Keratinocyte (primary cell): ENCODE results near the gene NR2F1. TPM values are rescaled to one million over a fixed set of nuclear protein-coding genes. Genes with fewer than 3 reads are reported as not detected.
"Not testable (repeated sequence)": the region's sequence is repeated elsewhere in the genome, so short reads cannot be mapped to it uniquely, and the experiment has no call there.

Experiments
- DNase-seq: peaks from one replicate; pipeline ENCODE4 v3.0.0-alpha.2; 2011; ENCODE audit warnings: low read depth, missing footprints, low spot score
- FAIRE-seq: peaks from 2 replicates; lab custom pipeline; 2011; peaks lifted over from hg19 to GRCh38; lab: Jason Lieb, UNC
- H2AFZ ChIP-seq: 2 replicates; pipeline ENCODE4 v1.6.0; 2012; ENCODE audit warnings: low read length, control low read depth, inconsistent platforms; ENCODE audit not compliant: control insufficient read depth
- H3K27ac ChIP-seq: 2 replicates; pipeline ENCODE4 v1.5.1; 2011; ENCODE audit warnings: low read length; ENCODE audit not compliant: control insufficient read depth, insufficient read depth
- H3K27me3 ChIP-seq: 3 replicates; pipeline ENCODE4 v1.6.0; 2011; ENCODE audit warnings: low read length; ENCODE audit not compliant: control insufficient read depth, insufficient read depth; ENCODE audit errors: extremely low read depth
- H3K36me3 ChIP-seq, 2 experiments: 2 replicates in 1 of 2; 3 replicates in 1 of 2; pipeline ENCODE4 v1.5.1; 2011; ENCODE audit warnings: low read length in 2 of 2, mild to moderate bottlenecking in 1 of 2; ENCODE audit not compliant: control insufficient read depth in 2 of 2, insufficient read depth in 2 of 2; ENCODE audit errors: extremely low read depth in 1 of 2
- H3K4me1 ChIP-seq: 3 replicates; pipeline ENCODE4 v1.5.1; 2011; ENCODE audit warnings: low read length; ENCODE audit not compliant: control insufficient read depth, insufficient read depth; ENCODE audit errors: extremely low read depth
- H3K4me2 ChIP-seq: 3 replicates; pipeline ENCODE4 v1.6.0; 2011; ENCODE audit warnings: low read depth, low read length; ENCODE audit not compliant: control insufficient read depth, insufficient read depth; ENCODE audit errors: extremely low read depth
- H3K4me3 ChIP-seq, 3 experiments: fragments of 200-600 bp in 1 of 3; sonication (generic) in 1 of 3; 2 replicates in 2 of 3; 3 replicates in 1 of 3; pipeline ENCODE4 v1.5.1; 2011 to 2016; ENCODE audit warnings: low read length in 3 of 3, mild to moderate bottlenecking in 3 of 3, control low read depth in 2 of 3, inconsistent platforms in 1 of 3, low read depth in 1 of 3, mixed read lengths in 1 of 3, mixed run types in 1 of 3, moderate library complexity in 1 of 3; ENCODE audit not compliant: control insufficient read depth in 2 of 3, insufficient read depth in 2 of 3; ENCODE audit errors: extremely low read depth in 1 of 3
- H3K79me2 ChIP-seq: 2 replicates; pipeline ENCODE4 v1.6.0; 2012; ENCODE audit warnings: low read length; ENCODE audit not compliant: control insufficient read depth, insufficient read depth
- H3K9ac ChIP-seq: 3 replicates; pipeline ENCODE4 v1.6.0; 2011; ENCODE audit warnings: low read length; ENCODE audit not compliant: control insufficient read depth, insufficient read depth; ENCODE audit errors: extremely low read depth
- H3K9me1 ChIP-seq: 3 replicates; pipeline ENCODE4 v1.6.0; 2011; ENCODE audit warnings: low read length; ENCODE audit not compliant: control insufficient read depth, insufficient read depth; ENCODE audit errors: extremely low read depth
- H3K9me3 ChIP-seq: 2 replicates; pipeline ENCODE4 v1.5.1; 2012; ENCODE audit warnings: low read depth, low read length; ENCODE audit not compliant: control insufficient read depth
- H4K20me1 ChIP-seq: 3 replicates; pipeline ENCODE4 v1.6.0; 2011; ENCODE audit warnings: low read length; ENCODE audit not compliant: control insufficient read depth, insufficient read depth; ENCODE audit errors: extremely low read depth
- EZH2 ChIP-seq: IDR thresholded peaks from one replicate; pipeline ENCODE4 v1.6.1; 2012; ENCODE audit warnings: inconsistent platforms, mild to moderate bottlenecking, low read length, moderate library complexity
- dilution Hi-C: fragments of 300-500 bp; cut with MboI; formaldehyde crosslinking; loops from one replicate; pipeline ENCODE4 v1.7.0; 2020; ENCODE audit warnings: low sequenced_read_pairs; ENCODE audit not compliant: extremely low pct_ligation_motif_present
- polyA minus RNA-seq, 3 experiments: library from RNA; depleted of rRNA, polyadenylated mRNA; stranded (reverse); fragments of >200 nt; gene quantifications; 1 replicate in 1 of 3; 2 replicates in 1 of 3; 3 replicates in 1 of 3; pipeline ENCODE4 v1.2.3, GENCODE V29; 2011
- polyA plus RNA-seq, 5 experiments: library from polyadenylated mRNA; depleted of rRNA in 3 of 5; stranded (reverse) in 3 of 5; stranded (forward) in 1 of 5; unstranded in 1 of 5; fragments of >200 nt; gene quantifications; 1 replicate in 1 of 5; 2 replicates in 3 of 5; 3 replicates in 1 of 5; pipeline versions ENCODE4 v1.2.1 to v1.2.3, GENCODE V29; 2011 to 2012; ENCODE audit warnings: missing spikeins in 2 of 5, low read depth in 1 of 5, low replicate concordance in 1 of 5
- TF ChIP-seq, protein P1 (sequence below), 3 experiments: IDR thresholded peaks in 1 of 3; conservative IDR thresholded peaks in 1 of 3; optimal IDR thresholded peaks in 1 of 3; 2 replicates in 2 of 3; 3 replicates in 1 of 3; pipeline versions ENCODE3 to v1.5.1; 2011; ENCODE audit warnings: low read length in 3 of 3, mild to moderate bottlenecking in 3 of 3, moderate library complexity in 2 of 3, control low read depth in 1 of 3, inconsistent platforms in 1 of 3; ENCODE audit not compliant: insufficient read depth in 2 of 3; ENCODE audit errors: extremely low read depth in 1 of 3

Gene NR2F1
- 0.03 TPM in 1 of 3 replicates, not detected in the others for polyA plus RNA-seq
- polyA plus RNA-seq (2011; ENCODE audit: low read depth): not detected
- polyA plus RNA-seq (2011; cell fraction: cytosol; rRNA removed): 0.06 TPM in 1 of 2 replicates, not detected in the other
- polyA plus RNA-seq (2011; cell fraction: nucleus; rRNA removed): 0.05 and 0.13 TPM in 2 replicates
- polyA plus RNA-seq (2012; ENCODE audit: low replicate concordance): not detected in 2 replicates
- polyA minus RNA-seq: 0.43 TPM in 1 of 3 replicates, not detected in the others
- polyA minus RNA-seq (2011; cell fraction: cytosol; rRNA and poly(A)+ RNA removed): 2.7 TPM
- polyA minus RNA-seq (2011; cell fraction: nucleus; rRNA and poly(A)+ RNA removed): 0.53 and 0.54 TPM in 2 replicates

- Histone ChIP-seq H2AFZ (no peak within 1 kb of the TSS), H3K79me2 (no peaks in the 10 kb centered on the region), H3K4me1 (peaks cover 8% of the 10 kb centered on the region), H3K9me3 (peaks cover 4% of the 10 kb centered on the region), H3K9ac (no peak within 1 kb of the TSS), H3K9me1 (no peaks in the 10 kb centered on the region), H3K4me3 (peak within 1 kb of the TSS; percentile 2 to 83 (median 64)), H4K20me1 (no peaks in the 10 kb centered on the region), H3K4me2 (peak within 1 kb of the TSS; percentile 98), H3K27me3 (peaks cover 76% of the 10 kb centered on the region), H3K27ac (no peak within 1 kb of the TSS), H3K36me3 (no peaks in the 10 kb centered on the region)
- FAIRE-seq (no peak), DNase-seq (no peak)
- dilution Hi-C loops: no loop called here
- TF ChIP-seq, protein P1, sequence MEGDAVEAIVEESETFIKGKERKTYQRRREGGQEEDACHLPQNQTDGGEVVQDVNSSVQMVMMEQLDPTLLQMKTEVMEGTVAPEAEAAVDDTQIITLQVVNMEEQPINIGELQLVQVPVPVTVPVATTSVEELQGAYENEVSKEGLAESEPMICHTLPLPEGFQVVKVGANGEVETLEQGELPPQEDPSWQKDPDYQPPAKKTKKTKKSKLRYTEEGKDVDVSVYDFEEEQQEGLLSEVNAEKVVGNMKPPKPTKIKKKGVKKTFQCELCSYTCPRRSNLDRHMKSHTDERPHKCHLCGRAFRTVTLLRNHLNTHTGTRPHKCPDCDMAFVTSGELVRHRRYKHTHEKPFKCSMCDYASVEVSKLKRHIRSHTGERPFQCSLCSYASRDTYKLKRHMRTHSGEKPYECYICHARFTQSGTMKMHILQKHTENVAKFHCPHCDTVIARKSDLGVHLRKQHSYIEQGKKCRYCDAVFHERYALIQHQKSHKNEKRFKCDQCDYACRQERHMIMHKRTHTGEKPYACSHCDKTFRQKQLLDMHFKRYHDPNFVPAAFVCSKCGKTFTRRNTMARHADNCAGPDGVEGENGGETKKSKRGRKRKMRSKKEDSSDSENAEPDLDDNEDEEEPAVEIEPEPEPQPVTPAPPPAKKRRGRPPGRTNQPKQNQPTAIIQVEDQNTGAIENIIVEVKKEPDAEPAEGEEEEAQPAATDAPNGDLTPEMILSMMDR (optimal IDR thresholded peaks at IDR 0.05 in 1 of 3, IDR thresholded peaks at IDR 0.05 in 1 of 3, conservative IDR thresholded peaks at IDR 0.05 in 1 of 3; ENCODE audit: extremely low read depth in 1 of 3, insufficient read depth in 2 of 3, low read length in 3 of 3): no peak
- TF ChIP-seq EZH2: peak; percentile 67
These were observed at the start of gene NR2F1 for GRCh38 chr5:93582677-93583438. NR2F1 (plus strand) TSS chr5:93583222; CDS start chr5:93585024, 1,802 bp downstream.

GRCh38 chr5:93545872-93546271 lies 37.1 kb upstream of the NR2F1 start:
- Histone ChIP-seq H3K79me2 (no peaks in the 10 kb centered on the region), H4K20me1 (no peaks in the 10 kb centered on the region), H3K27me3 (no peaks in the 10 kb centered on the region), H3K27ac (no peak overlapping the region), H3K36me3 (no peaks in the 10 kb centered on the region), H2AFZ (no peak overlapping the region), H3K4me2 (no peak overlapping the region), H3K9ac (no peak overlapping the region), H3K4me1 (no peaks in the 10 kb centered on the region), H3K4me3 (no peak overlapping the region), H3K9me3 (no peaks in the 10 kb centered on the region), H3K9me1 (no peaks in the 10 kb centered on the region)
- DNase-seq: no peak
- TF ChIP-seq EZH2: no peak
- TF ChIP-seq, protein P1 (optimal IDR thresholded peaks at IDR 0.05 in 1 of 3, IDR thresholded peaks at IDR 0.05 in 1 of 3, conservative IDR thresholded peaks at IDR 0.05 in 1 of 3; ENCODE audit: extremely low read depth in 1 of 3, insufficient read depth in 2 of 3, low read length in 3 of 3): no peak
- dilution Hi-C loops: no loop called here
- no peak for FAIRE-seq

GRCh38 chr5:93549594-93549993 lies 33.4 kb upstream of the NR2F1 start:
- dilution Hi-C loops, H3K36me3 ChIP-seq, H3K27ac ChIP-seq, H4K20me1 ChIP-seq, H3K9me3 ChIP-seq, FAIRE-seq, H3K27me3 ChIP-seq, H3K9ac ChIP-seq, DNase-seq, H3K4me2 ChIP-seq, H2AFZ ChIP-seq, H3K4me3 ChIP-seq, H3K79me2 ChIP-seq, H3K9me1 ChIP-seq, H3K4me1 ChIP-seq: not testable (repeated sequence)
